GM12864 (cell line): Measurements from ENCODE around the gene IGDCC3.

ENCODE experiments used
- DNase-seq: peaks from one replicate; pipeline ENCODE4 v3.0.0-alpha.2; 2011; ENCODE audit warnings: low read depth
- H3K4me3 ChIP-seq: 2 replicates; pipeline ENCODE4 v1.5.1; 2011; ENCODE audit warnings: mild to moderate bottlenecking, low read depth, low read length, control low read depth
- TF ChIP-seq, protein P1 (sequence below): IDR thresholded peaks from 2 replicates; pipeline ENCODE4 v1.5.1; 2011; ENCODE audit warnings: low read depth, mild to moderate bottlenecking, moderate library complexity, low read length, control low read depth, inconsistent platforms; ENCODE audit errors: missing control alignments

The IGDCC3 gene

DNA sequence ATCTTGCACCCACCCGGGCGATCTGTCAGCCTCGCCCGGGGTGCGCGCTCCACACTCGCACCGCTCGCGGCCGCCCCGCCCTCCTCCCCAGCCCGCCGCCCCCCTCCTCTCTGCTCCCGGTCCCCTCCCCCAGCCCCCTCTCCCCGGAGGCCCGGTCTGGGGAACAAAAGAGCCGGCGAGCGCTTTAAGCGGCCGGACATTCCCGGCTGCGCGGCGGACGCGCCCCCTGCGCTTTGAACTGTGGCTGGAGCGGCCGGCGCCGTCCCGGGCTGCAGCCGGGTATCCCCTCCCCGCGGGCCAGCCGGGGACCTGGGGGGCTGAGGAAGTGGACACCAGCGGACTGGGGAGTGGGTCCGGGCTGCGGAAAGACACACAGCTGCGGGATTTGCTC lies at the start of gene IGDCC3:
TSS of gene IGDCC3 (minus strand) at position 27 of the 391 bp plus-strand sequence. CDS start 214 bp downstream, outside the sequence.
- H3K4me3 ChIP-seq: no peak within 1 kb of the TSS; the same call in 1 of the 2 replicates
- TF ChIP-seq, protein P1, sequence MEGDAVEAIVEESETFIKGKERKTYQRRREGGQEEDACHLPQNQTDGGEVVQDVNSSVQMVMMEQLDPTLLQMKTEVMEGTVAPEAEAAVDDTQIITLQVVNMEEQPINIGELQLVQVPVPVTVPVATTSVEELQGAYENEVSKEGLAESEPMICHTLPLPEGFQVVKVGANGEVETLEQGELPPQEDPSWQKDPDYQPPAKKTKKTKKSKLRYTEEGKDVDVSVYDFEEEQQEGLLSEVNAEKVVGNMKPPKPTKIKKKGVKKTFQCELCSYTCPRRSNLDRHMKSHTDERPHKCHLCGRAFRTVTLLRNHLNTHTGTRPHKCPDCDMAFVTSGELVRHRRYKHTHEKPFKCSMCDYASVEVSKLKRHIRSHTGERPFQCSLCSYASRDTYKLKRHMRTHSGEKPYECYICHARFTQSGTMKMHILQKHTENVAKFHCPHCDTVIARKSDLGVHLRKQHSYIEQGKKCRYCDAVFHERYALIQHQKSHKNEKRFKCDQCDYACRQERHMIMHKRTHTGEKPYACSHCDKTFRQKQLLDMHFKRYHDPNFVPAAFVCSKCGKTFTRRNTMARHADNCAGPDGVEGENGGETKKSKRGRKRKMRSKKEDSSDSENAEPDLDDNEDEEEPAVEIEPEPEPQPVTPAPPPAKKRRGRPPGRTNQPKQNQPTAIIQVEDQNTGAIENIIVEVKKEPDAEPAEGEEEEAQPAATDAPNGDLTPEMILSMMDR: no peak
- no peak for DNase-seq

DNA sequence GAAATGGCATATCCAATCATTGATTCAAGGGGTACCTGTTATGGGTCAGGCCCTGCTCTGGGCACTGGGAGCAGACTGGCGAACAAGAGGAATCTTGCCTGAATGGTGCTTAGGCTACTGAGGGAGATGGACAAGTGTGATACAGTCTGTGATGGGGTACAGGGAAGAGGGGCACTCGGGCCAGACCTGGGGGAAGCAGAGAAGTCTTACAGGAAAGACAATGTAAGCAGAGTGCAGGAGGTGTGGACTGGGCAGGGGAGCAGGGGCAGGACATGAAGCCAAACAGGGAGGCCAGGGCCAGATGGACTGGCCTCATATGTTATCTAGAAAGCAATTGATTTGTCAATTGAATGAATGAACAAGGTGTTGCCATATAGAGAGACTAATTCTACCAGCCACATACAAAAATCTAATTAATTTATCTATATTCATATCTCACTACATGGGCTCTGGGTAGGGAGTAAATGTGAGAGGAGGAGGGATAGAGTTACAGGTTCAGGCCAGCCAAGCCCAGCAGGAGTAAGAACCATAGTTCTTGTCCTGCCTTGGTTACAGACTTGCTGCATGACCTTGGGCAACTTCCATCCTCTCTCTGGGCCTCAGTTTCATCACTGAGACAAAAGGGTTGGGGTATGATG lies 48.5 kb upstream of the IGDCC3 start:
- TF ChIP-seq, protein P1: no peak
- H3K4me3 ChIP-seq: no peak overlapping the region
- DNase-seq: no peak

DNA sequence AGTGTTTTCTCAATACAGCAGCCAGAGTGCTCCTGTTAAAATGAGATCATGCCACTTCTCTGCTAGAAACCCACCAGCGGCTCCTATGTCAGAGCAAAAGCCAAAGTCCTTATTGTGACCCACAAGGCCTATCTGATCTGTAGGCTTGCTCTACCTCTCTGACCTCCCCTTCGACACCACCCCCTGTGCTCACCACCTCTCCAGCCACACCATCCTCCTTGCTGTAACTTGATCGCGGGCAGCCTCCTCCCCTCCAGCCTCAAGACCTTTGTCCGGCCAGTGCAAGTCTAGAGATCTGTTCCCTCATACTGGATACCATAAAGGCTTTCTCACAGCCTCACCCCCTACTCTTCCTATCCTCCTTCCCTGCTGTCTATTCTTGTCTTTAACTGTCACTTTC lies 46.9 kb upstream of the IGDCC3 start:
- TF ChIP-seq, protein P1: no peak
- no peak overlapping the region for H3K4me3 ChIP-seq
- no peak for DNase-seq

DNA sequence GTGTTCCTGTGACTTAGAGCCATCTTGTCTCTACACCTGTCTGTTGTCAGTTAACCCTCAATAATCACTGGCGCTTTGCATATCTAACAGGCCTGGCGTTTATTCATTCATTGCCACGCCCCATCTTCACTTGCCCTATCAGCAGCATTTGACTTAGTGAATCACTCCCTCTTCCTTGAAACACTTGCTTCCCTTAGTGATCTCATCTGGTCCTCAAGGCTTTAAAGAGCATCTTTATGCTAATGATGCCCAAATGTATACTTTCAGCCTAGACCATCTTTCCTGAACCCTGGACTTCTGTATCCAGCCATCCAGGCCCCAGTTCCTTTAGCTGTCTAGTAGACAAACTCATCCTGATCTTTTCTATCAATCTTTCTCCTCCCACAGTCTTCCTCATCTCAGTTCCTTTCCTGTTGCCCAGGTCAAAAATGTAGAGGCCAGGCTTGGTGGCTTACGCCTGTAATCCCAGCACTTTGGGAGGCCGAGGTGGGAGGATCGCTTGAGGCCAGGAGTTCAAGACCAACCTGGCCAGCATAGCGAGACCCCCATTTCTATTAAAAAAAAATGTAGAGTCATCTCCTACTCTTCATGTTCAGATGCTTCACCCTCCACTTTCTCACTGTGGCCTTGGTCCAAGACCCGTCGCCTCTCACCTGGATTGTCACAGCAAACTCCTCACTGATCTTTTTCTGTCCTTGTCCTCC lies 46.3 kb upstream of the IGDCC3 start:
- no peak overlapping the region for H3K4me3 ChIP-seq
- TF ChIP-seq, protein P1: no peak
- DNase-seq: no peak

DNA sequence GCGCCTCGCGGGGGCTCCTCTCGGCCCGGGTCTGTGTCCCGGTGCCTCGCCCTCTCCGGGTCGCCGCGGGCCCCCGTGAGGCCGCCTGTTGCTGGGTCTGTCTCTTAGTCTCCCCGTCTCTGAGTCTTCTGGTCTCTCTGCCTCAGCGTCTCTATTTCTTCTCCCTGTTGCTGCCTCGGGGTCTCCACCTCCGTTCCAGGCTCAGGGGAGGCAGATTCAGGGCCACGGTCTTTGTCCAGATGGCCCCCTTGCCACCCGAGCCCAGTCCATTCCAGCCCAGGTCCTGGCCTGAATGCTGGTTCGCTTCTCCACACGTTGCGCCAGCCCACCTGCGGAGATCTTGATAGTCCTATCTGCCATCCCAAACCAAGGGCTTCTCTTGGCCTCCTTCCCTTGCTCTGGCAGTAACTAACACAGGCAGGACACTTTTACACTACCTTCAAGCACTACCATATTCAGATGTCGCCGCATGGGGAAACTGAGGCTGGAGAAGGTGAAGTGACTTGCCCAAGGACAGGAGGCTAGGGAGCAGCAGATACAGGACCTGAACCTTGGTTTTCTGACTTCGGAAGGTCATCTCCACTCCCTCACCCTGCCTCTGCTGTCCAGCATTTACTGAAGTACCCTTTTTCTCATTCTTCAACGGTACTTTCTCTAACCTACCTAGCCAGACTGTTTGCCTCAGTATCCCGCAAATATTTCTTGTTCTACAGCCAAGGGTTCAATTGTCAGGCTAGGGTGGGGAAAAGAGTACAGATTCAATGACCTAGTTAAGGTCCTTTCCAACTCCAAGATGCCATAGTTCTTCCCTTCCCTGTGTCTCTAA lies 45.6 kb upstream of the IGDCC3 start:
- no peak overlapping the region for H3K4me3 ChIP-seq
- DNase-seq: no peak
- TF ChIP-seq, protein P1: no peak

DNA sequence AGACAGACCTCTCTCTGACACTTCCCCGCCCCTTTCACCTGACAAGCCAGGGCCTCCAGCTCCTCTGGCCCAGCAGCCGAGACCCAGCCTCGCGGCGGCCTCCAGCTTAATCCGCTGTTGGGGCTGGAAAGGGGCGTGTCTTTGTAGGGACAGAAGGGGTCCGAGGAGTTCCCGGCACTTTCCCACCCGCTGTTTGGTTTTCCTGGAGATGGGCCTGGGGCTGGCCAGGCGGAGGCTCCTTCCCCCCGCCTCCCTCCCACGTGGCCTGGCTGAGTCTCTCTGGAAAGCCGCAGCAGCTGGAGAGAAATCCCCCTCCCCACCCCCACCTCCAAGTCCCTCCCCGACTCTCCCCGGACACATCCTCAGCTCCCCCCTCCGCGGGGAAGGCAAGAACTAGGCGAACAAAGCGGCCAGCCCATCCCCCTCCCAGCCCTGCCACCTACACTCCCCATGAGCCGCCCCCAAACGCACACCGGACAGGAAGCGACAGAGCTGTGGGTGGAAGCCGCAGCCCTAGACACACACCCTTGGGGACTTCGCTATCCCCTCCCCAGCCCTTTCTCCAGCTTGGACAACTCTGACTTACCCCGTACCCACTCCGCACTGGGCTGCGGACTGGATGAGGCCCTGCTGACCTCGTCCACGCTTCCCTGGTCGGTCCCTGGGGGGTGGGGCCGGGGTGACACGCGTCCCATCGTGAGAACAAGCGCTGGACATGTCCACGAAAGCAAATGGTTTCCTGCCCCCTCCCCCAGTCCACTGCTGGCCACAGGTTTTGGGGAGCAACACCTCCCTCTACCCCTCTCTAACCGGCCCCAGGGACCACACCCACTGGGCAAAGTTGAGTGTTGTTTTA lies 43.8 kb upstream of the IGDCC3 start:
- peak overlapping the region; percentile 29 for H3K4me3 ChIP-seq
- DNase-seq: peak; percentile 15
- TF ChIP-seq, protein P1: no peak
